Liver (tissue), 3 donors: Measurements from ENCODE around the gene TUT7.
"Not testable (repeated sequence)": the region's sequence is repeated elsewhere in the genome, so short reads cannot be mapped to it uniquely, and the experiment has no call there.

Experiments used
- ATF3 ChIP-seq: IDR thresholded peaks from 2 replicates; pipeline ENCODE4 v1.6.1; 2016; ENCODE audit warnings: antibody characterized with exemption
- CTCF ChIP-seq: fragments of 150-350 bp; IDR thresholded peaks from 2 replicates; pipeline ENCODE4 v1.5.1; 2017; ENCODE audit warnings: improper control_type of control experiment, low read depth, low read length; ENCODE audit not compliant: missing input control
- EGR1 ChIP-seq, 2 donors: IDR thresholded peaks; 2 replicates each; pipeline ENCODE4 v1.6.1; 2016 to 2018; ENCODE audit warnings: antibody characterized with exemption in 2 of 2, low read depth in 2 of 2
- FOXA2 ChIP-seq: IDR thresholded peaks from 2 replicates; pipeline ENCODE4 v1.6.1; 2016; ENCODE audit warnings: antibody characterized with exemption
- GABPA ChIP-seq, 2 donors: IDR thresholded peaks in 1 of 2; conservative IDR thresholded peaks in 1 of 2; 2 replicates each; pipeline ENCODE4 v1.6.1; 2016; ENCODE audit warnings: antibody characterized with exemption in 2 of 2, mild to moderate bottlenecking in 1 of 2, moderate library complexity in 1 of 2
- JUND ChIP-seq, 2 donors: IDR thresholded peaks; 2 replicates each; pipeline ENCODE4 v1.6.1; 2016; ENCODE audit warnings: antibody characterized with exemption in 2 of 2
- RAD21 ChIP-seq, 2 donors: IDR thresholded peaks; 2 replicates each; pipeline ENCODE4 v1.6.1; 2016; ENCODE audit warnings: antibody characterized with exemption in 2 of 2, mild to moderate bottlenecking in 2 of 2
- REST ChIP-seq: IDR thresholded peaks from 2 replicates; pipeline ENCODE4 v1.6.1; 2016; ENCODE audit warnings: antibody characterized with exemption, mild to moderate bottlenecking
- YY1 ChIP-seq: IDR thresholded peaks from 2 replicates; pipeline ENCODE4 v1.6.1; 2016; ENCODE audit warnings: antibody characterized with exemption, mild to moderate bottlenecking
- TF ChIP-seq, protein P1 (sequence below): IDR thresholded peaks from 2 replicates; pipeline ENCODE4 v1.6.1; 2016; ENCODE audit warnings: antibody characterized with exemption
- donor health status: healthy.
- donor health status: healthy.

DNA sequence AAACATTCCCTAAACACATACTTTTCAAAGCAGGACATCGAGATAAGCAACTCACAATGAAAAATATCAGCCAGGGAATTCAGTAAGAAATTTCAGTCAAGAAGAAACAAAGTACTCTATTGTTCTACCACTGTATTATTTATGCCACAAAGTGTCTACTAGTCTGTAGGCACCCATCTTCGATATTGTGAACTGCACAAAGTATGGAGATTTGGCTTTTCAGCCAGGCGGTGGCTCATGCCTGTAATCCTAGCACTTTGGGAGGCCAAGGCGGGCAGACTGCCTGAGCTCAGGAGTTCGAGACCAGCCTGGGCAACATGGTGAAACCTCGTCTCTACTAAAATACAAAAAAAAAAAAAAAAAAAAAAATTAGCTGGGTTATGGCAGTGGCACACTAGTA, 63.9 kb downstream of the TUT7 start:
- TF ChIP-seq, protein P1, sequence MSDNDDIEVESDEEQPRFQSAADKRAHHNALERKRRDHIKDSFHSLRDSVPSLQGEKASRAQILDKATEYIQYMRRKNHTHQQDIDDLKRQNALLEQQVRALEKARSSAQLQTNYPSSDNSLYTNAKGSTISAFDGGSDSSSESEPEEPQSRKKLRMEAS: not testable (repeated sequence)
- not testable (repeated sequence) for TF ChIP-seq REST; GABPA (IDR thresholded peaks at IDR 0.05 in 1 of 2, conservative IDR thresholded peaks at IDR 0.05 in 1 of 2); CTCF; JUND (IDR thresholded peaks at IDR 0.05); RAD21 (IDR thresholded peaks at IDR 0.05); ATF3; YY1; EGR1 (IDR thresholded peaks at IDR 0.05; ENCODE audit: low read depth in 2 of 2); FOXA2
